GM10248 (cell line): ENCODE results near the gene DNAH1.

Experiments used
- CTCF ChIA-PET: fragments of 300-600 bp; sonication (Branson Sonifier 250); formaldehyde crosslinking; extraction: SDS; loops from one replicate; lab custom pipeline; 2021; ENCODE audit warnings: antibody characterized with exemption; lab: Yijun Ruan, JAX
- POLR2A ChIA-PET: fragments of 350-650 bp; sonication (Branson Sonifier 250); formaldehyde crosslinking; extraction: SDS; loops from one replicate; lab custom pipeline; 2020; ENCODE audit warnings: antibody characterized with exemption; lab: Yijun Ruan, JAX
- DNase-seq: peaks from one replicate; pipeline ENCODE4 v3.0.0; 2012; ENCODE audit errors: extremely low spot score
- CTCF ChIP-seq: IDR thresholded peaks from 2 replicates; pipeline ENCODE4 v1.5.1; 2012; ENCODE audit warnings: mild to moderate bottlenecking, low read depth; ENCODE audit errors: extremely low read depth, missing control alignments, control extremely low read depth

DNAH1 gene

GRCh38 chr3:52438579-52439425 lies 122.7 kb downstream of the DNAH1 start:
- CTCF ChIA-PET = interaction anchor here (1.0 to 20.1 kb wide), 3 partner anchors 7 to 218 kb away, joined by 3 to 345 read pairs (median 345); partner anchors contain the start of genes SEMA3G and TNNC1
- TF ChIP-seq CTCF = no peak
- no peak for DNase-seq
- POLR2A ChIA-PET = no interaction called here

- POLR2A ChIA-PET = no interaction called here
- no peak for DNase-seq
- CTCF ChIA-PET = interaction anchor here (0.6 to 20.1 kb wide), 4 partner anchors 6 to 219 kb away, joined by 3 to 345 read pairs (median 174); partner anchors contain the start of genes SEMA3G and TNNC1
- TF ChIP-seq CTCF = no peak
Observed at GRCh38 chr3:52439426-52440248, 123.5 kb downstream of the DNAH1 start.

GRCh38 chr3:52440249-52440551 lies 124.1 kb downstream of the DNAH1 start:
- CTCF ChIA-PET = interaction anchor here (17.8 kb wide), 1 partner anchor 10 kb away, joined by 345 read pairs; no protein-coding TSS in a partner anchor
- POLR2A ChIA-PET = no interaction called here
- no peak for DNase-seq
- TF ChIP-seq CTCF = no peak

GRCh38 chr3:52440671-52441070 lies 124.6 kb downstream of the DNAH1 start:
- POLR2A ChIA-PET = no interaction called here
- DNase-seq = no peak

GRCh38 chr3:52441091-52441771 lies 125.1 kb downstream of the DNAH1 start:
- TF ChIP-seq CTCF = no peak
- CTCF ChIA-PET = interaction anchor here (17.8 kb wide), 1 partner anchor 11 kb away, joined by 345 read pairs; no protein-coding TSS in a partner anchor
- no peak for DNase-seq
- POLR2A ChIA-PET = no interaction called here

More at GRCh38 chr3:52440671-52441070, 124.6 kb downstream of the DNAH1 start:
- no peak for TF ChIP-seq CTCF
- CTCF ChIA-PET = interaction anchor here (17.8 kb wide), 1 partner anchor 11 kb away, joined by 345 read pairs; no protein-coding TSS in a partner anchor
